IPS DF 6.9 (cell line): ENCODE data around the gene RAI14.

Experiments used
- DNase-seq: peaks from one replicate; pipeline ENCODE4 v3.0.0-alpha.2; 2013; ENCODE audit warnings: low read depth, low spot score
- H3K27ac ChIP-seq: one replicate; pipeline ENCODE4 v1.5.1; 2013; ENCODE audit warnings: low read length, control low read depth
- H3K27me3 ChIP-seq: 2 replicates; pipeline ENCODE4 v1.6.1; 2013; ENCODE audit warnings: mild to moderate bottlenecking, low read length; ENCODE audit not compliant: control insufficient read depth, insufficient read depth
- H3K36me3 ChIP-seq: 2 replicates; pipeline ENCODE4 v1.6.1; 2013; ENCODE audit warnings: low read length; ENCODE audit not compliant: control insufficient read depth, insufficient read depth
- H3K4me1 ChIP-seq: 2 replicates; pipeline ENCODE4 v1.6.1; 2013; ENCODE audit warnings: low read length; ENCODE audit not compliant: control insufficient read depth, insufficient read depth
- H3K4me3 ChIP-seq: 2 replicates; pipeline ENCODE4 v1.5.1; 2013; ENCODE audit warnings: mild to moderate bottlenecking, low read length
- H3K9me3 ChIP-seq: 2 replicates; pipeline ENCODE4 v1.6.1; 2013; ENCODE audit warnings: low read length, inconsistent platforms; ENCODE audit not compliant: control insufficient read depth, insufficient read depth
- WGBS: extraction: QIAGEN DNeasy Blood & Tissue Kit; methylation state at CpG from one replicate; pipeline ENCODE4 v1.1.7; 2013; ENCODE audit warnings: mixed read lengths, missing lambda C conversion rate; ENCODE audit not compliant: insufficient read length, insufficient coverage; 5-methylcytosine and 5-hydroxymethylcytosine counted together

RAI14 gene

DNA sequence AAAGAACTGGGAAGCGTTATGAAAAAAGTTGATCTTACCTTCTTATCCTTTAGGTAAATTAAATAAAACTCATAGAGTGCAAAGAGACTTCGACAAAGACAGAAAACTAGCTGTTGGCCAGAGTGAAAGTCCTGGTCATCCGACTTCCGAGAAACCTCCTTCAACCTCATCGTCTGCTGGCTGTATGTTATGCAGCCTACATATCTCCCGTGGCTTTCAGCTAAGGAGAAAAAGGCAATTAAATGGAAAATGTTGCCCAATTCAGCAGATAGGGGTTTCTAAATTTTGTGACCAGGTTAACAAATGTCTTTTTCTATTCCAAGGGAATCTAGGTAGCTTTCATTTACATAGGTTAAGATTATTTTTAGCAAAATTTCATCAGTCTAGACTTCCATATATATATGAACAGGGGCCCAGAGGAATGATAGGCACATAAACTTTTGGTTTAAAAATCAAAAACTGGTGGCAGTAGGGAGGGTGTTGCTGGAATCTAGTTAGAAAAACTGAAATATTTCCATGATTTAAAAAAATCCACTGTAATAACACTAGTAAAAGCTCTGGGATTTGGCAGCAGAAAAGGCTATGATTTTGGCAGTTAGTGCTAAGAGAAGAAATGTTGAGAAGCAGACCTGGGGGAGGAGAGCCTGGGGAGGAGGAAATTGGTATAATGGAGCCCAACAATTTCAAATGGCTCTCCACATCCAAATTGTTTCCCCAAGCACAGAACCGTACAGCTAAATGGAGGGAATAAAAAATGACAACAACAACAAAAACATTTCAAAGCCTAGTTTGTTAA lies 32.1 kb downstream of the RAI14 start:
- no CpG with 5 or more reads among the region's 7 CpGs for WGBS
- Histone ChIP-seq H3K27me3 (no peaks in the 10 kb centered on the region), H3K9me3 (no peaks in the 10 kb centered on the region), H3K36me3 (no peaks in the 10 kb centered on the region; the same call in 1 of the 2 replicates), H3K27ac (no peak overlapping the region), H3K4me3 (no peak overlapping the region), H3K4me1 (peaks cover 5% of the 10 kb centered on the region; the same call in 1 of the 2 replicates)
- no peak for DNase-seq

- DNase-seq = no peak
- peaks cover 5% of the 10 kb centered on the region; the same call in 1 of the 2 replicates for H3K4me1 ChIP-seq
- no peak overlapping the region for H3K4me3 ChIP-seq
- H3K9me3 ChIP-seq = no peaks in the 10 kb centered on the region
- H3K27ac ChIP-seq = no peak overlapping the region
- no peaks in the 10 kb centered on the region for H3K27me3 ChIP-seq
- WGBS = no CpG with 5 or more reads among the region's 8 CpGs
- H3K36me3 ChIP-seq = no peaks in the 10 kb centered on the region; the same call in 1 of the 2 replicates
Measured at GRCh38 chr5:34690301-34690700, 34.2 kb downstream of the RAI14 start.

DNA sequence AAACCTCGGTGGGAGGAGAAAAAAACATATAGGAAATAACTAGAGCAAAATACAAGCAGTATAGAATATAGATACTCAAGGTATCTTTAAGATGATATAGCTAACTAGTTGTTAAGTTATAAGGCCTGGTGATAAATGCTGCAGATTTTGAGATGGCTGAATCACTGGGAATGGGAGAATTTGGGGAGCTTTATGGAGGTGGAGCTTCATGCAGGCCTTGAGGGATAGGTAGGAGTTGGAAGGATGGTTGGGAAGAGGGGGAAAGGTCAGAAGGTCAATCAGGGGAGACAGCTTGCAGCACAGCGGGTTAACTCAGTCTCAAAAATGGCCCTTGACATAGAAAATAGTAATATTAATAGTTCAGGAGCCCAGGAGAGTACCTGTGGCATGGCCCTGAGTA lies 34.8 kb downstream of the RAI14 start:
- no peak for DNase-seq
- Histone ChIP-seq H3K4me3 (no peak overlapping the region), H3K36me3 (no peaks in the 10 kb centered on the region; the same call in 1 of the 2 replicates), H3K9me3 (no peaks in the 10 kb centered on the region), H3K27me3 (no peaks in the 10 kb centered on the region), H3K4me1 (peaks cover 5% of the 10 kb centered on the region; the same call in 1 of the 2 replicates), H3K27ac (no peak overlapping the region)
- no CpG with 5 or more reads among the region's 2 CpGs for WGBS

- Histone ChIP-seq H3K9me3 (no peaks in the 10 kb centered on the region), H3K4me3 (no peak overlapping the region), H3K27ac (no peak overlapping the region), H3K4me1 (peaks cover 5% of the 10 kb centered on the region; the same call in 1 of the 2 replicates), H3K27me3 (no peaks in the 10 kb centered on the region), H3K36me3 (no peaks in the 10 kb centered on the region; the same call in 1 of the 2 replicates)
- DNase-seq = no peak
- WGBS = no CpG with 5 or more reads among the region's 6 CpGs
Measured at GRCh38 chr5:34691326-34691725, 35.2 kb downstream of the RAI14 start.

- no CpG with 5 or more reads among the region's 6 CpGs for WGBS
- peaks cover 3% of the 10 kb centered on the region; the same call in 1 of the 2 replicates for H3K4me1 ChIP-seq
- H3K27ac ChIP-seq = no peak overlapping the region
Measured at GRCh38 chr5:34692786-34693185, 36.7 kb downstream of the RAI14 start.

GRCh38 chr5:34694012-34694411 lies 37.9 kb downstream of the RAI14 start:
- no peak for DNase-seq
- no peaks in the 10 kb centered on the region for H3K27me3 ChIP-seq
- H3K9me3 ChIP-seq = no peaks in the 10 kb centered on the region
- peaks cover 5% of the 10 kb centered on the region for H3K4me1 ChIP-seq
- no peak overlapping the region for H3K4me3 ChIP-seq
- no CpG with 5 or more reads among the region's 1 CpG for WGBS
- no peaks in the 10 kb centered on the region; the same call in 1 of the 2 replicates for H3K36me3 ChIP-seq
- H3K27ac ChIP-seq = no peak overlapping the region

More at GRCh38 chr5:34692786-34693185, 36.7 kb downstream of the RAI14 start:
- Histone ChIP-seq H3K27me3 (no peaks in the 10 kb centered on the region), H3K36me3 (no peaks in the 10 kb centered on the region; the same call in 1 of the 2 replicates), H3K4me3 (no peak overlapping the region), H3K9me3 (no peaks in the 10 kb centered on the region)
- DNase-seq = no peak

DNA sequence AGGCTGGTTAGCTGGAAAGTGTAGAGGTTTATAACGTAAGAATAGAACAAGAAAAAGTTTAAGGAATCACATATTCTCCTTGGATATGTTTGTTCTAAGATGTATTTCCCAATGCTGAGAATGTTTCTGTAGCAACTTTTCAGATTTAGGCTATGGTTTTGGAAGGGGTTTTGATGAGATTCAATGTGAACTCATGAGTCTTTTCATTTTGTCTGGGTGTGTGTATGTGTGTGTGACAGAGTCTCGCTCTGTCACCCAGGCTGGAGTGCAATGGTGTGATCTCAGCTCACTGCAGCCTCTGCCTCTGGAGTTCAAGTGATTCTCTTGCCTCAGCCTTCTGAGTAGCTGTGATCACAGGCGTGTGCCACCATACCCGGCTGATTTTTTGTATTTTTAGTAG lies 38.6 kb downstream of the RAI14 start:
- DNase-seq = no peak
- H3K27me3 ChIP-seq = no peaks in the 10 kb centered on the region
- no peaks in the 10 kb centered on the region for H3K9me3 ChIP-seq
- no peaks in the 10 kb centered on the region for H3K36me3 ChIP-seq
- no peak overlapping the region for H3K27ac ChIP-seq
- no peak overlapping the region for H3K4me3 ChIP-seq
- peaks cover 8% of the 10 kb centered on the region for H3K4me1 ChIP-seq
- WGBS = no CpG with 5 or more reads among the region's 4 CpGs

DNA sequence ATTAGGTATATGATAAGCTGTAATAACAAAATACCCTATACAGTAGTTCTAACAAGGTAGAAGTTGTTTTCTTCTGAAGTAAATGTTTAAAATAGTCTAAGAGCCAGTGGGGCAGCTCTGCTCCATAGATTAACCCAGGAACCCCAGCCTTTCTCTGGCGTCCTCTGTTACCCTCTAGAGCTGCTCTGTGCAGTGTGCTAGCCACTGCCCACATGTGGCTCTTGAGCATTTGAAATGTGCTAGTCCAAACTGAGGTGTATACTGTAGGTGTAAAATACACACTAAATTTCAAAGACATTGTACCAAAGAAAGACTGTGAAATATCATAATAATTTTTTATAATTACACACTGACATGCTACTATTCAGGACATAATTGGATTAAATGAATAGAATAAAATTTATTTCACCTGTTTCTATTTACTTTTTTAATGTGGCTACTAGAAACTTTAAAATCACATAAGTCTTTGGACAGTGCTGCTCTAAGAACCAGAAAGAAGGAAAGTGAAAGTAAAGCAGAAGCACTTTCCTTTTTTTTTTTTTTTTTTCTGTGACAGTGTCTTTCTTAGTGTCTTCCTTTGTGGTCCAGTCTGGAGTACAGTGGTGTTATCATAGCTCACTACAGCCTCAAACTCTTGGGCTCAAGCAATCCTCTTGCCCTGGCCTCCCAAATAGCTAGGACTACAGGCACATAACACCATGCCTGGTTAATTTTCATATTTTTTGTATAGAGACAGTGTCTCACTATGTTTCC lies 39.3 kb downstream of the RAI14 start:
- no peak overlapping the region for H3K27ac ChIP-seq
- DNase-seq = no peak
- no peaks in the 10 kb centered on the region for H3K9me3 ChIP-seq
- no peak overlapping the region for H3K4me3 ChIP-seq
- no CpG with 5 or more reads among the region's 1 CpG for WGBS
- peaks cover 10% of the 10 kb centered on the region for H3K4me1 ChIP-seq
- H3K27me3 ChIP-seq = no peaks in the 10 kb centered on the region
- no peaks in the 10 kb centered on the region for H3K36me3 ChIP-seq

DNA sequence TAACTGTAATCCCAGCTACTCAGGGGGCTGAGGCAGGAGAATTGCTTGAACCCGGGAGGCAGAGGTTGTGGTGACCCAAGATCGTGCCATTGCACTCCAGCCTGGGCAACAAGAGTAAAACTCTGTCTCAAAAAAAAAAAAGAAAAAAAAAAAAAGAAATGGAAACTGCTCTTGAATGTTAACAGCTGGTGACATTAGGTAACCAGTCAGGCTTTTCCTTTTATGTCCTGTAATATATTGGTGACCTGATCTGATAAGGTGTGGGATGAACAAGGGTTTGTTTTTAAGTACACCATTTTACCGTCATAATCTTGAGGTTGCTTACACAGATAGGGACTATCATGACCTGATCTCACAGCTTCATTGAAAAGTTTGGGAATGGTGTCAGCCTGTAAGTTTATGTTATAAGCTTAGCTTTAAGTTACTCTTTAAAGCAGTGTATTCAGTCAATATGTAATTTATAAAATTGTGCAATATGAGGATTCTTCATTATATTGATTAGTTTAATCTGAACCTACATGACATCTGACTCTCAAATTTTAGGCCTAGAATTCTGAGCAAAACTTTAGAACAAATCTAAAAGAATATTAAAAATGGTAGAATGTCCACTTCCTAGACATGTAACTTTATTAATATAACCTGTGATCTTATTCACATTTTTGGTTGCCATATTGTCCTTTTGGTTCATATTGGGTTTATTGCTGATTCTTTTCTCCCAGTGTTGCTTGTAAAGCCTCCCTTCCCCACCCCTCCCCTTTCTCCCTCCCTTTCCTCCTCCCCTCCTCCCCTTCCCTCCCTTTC lies 41.4 kb downstream of the RAI14 start:
- H3K27me3 ChIP-seq = no peaks in the 10 kb centered on the region
- DNase-seq = no peak
- H3K9me3 ChIP-seq = no peaks in the 10 kb centered on the region
- peaks cover 9% of the 10 kb centered on the region for H3K4me1 ChIP-seq
- no peak overlapping the region for H3K27ac ChIP-seq
- no CpG with 5 or more reads among the region's 3 CpGs for WGBS
- H3K4me3 ChIP-seq = no peak overlapping the region
- no peaks in the 10 kb centered on the region for H3K36me3 ChIP-seq

- DNase-seq = no peak
- Histone ChIP-seq H3K4me3 (no peak overlapping the region), H3K27ac (no peak overlapping the region), H3K9me3 (no peaks in the 10 kb centered on the region), H3K4me1 (peaks cover 9% of the 10 kb centered on the region), H3K27me3 (no peaks in the 10 kb centered on the region), H3K36me3 (no peaks in the 10 kb centered on the region)
Measured at GRCh38 chr5:34698109-34698419, 41.9 kb downstream of the RAI14 start.
